GM12878 (cell line): Measurements from ENCODE around the gene RNASE13. TPM values are rescaled to one million over a fixed set of nuclear protein-coding genes. Genes with fewer than 3 reads are reported as not detected.

Source experiments
- ATAC-seq: fragments of 200-7000 bp; cut with Tn5 transposase; 3 replicates; pipeline ENCODE4 v1.9.1; 2020; ENCODE audit warnings: mild to moderate bottlenecking, moderate library complexity
- BruUV-seq: library from RNA; stranded (reverse); fragments of 400-500 nt; replicated peaks from 2 replicates; lab custom pipeline; 2021; lab: Mats Ljungman, UMichigan
- CTCF ChIA-PET: fragments of 300-600 bp; sonication (Branson Sonifier 250); formaldehyde crosslinking; extraction: SDS; loops from one replicate; lab custom pipeline; 2021; ENCODE audit warnings: inconsistent platforms; lab: Yijun Ruan, JAX
- POLR2A ChIA-PET: fragments of 350-600 bp; formaldehyde crosslinking; extraction: SDS; loops from one replicate; lab custom pipeline; 2021; ENCODE audit warnings: inconsistent platforms; lab: Charles Lee
- RAD21 ChIA-PET: fragments of 300-600 bp; sonication (Branson Sonifier 250); formaldehyde crosslinking; loops from one replicate; lab custom pipeline; 2023; ENCODE audit warnings: antibody characterized with exemption; ENCODE audit not compliant: unreplicated experiment; lab: Charles Lee
- SMC1A ChIA-PET: fragments of 300-600 bp; sonication (Branson Sonifier 250); formaldehyde crosslinking; loops from one replicate; lab custom pipeline; 2023; ENCODE audit not compliant: unreplicated experiment, uncharacterized antibody; lab: Charles Lee
- DNase-seq: peaks from one replicate; pipeline ENCODE4 v3.0.0-alpha.2; 2011; ENCODE audit warnings: low read depth, low spot score
- FAIRE-seq: peaks from 3 replicates; lab custom pipeline; 2011; peaks lifted over from hg19 to GRCh38; lab: Jason Lieb, UNC
- H2AFZ ChIP-seq: 2 replicates; pipeline ENCODE4 v1.6.0; 2011; ENCODE audit warnings: low read depth, low read length, control low read depth; ENCODE audit not compliant: control insufficient read depth
- H3K27ac ChIP-seq: 2 replicates; pipeline ENCODE4 v1.5.1; 2011; ENCODE audit warnings: control low read depth; ENCODE audit not compliant: control insufficient read depth, insufficient read depth
- H3K27me3 ChIP-seq, 2 experiments: replicated peaks in 1 of 2; 2 replicates each; pipeline versions ENCODE4 v1.6.0 to v1.6.1; 2011; ENCODE audit warnings: low read length in 1 of 2; ENCODE audit not compliant: control insufficient read depth in 2 of 2, insufficient read depth in 2 of 2
- H3K36me3 ChIP-seq, 2 experiments: 2 replicates each; pipeline ENCODE4 v1.5.1; 2011; ENCODE audit warnings: low read length in 1 of 2; ENCODE audit not compliant: control insufficient read depth in 2 of 2, insufficient read depth in 2 of 2
- H3K4me1 ChIP-seq: 2 replicates; pipeline ENCODE4 v1.6.1; 2011; ENCODE audit warnings: mild to moderate bottlenecking, low read length, moderate library complexity, mixed read lengths; ENCODE audit not compliant: control insufficient read depth, insufficient read depth
- H3K4me2 ChIP-seq: 2 replicates; pipeline ENCODE4 v1.6.0; 2011; ENCODE audit warnings: control low read depth; ENCODE audit not compliant: control insufficient read depth, insufficient read depth
- H3K4me3 ChIP-seq: fragments of 200-600 bp; sonication (generic); 2 replicates; pipeline ENCODE4 v1.5.1; 2016
- H3K79me2 ChIP-seq: 2 replicates; pipeline ENCODE4 v1.6.0; 2011; ENCODE audit warnings: low read length; ENCODE audit not compliant: control insufficient read depth, insufficient read depth
- H3K9ac ChIP-seq: 2 replicates; pipeline ENCODE4 v1.8.0; 2011; ENCODE audit warnings: low read length, control low read depth, mixed read lengths; ENCODE audit not compliant: control insufficient read depth, insufficient read depth
- H3K9me3 ChIP-seq: replicated peaks from 3 replicates; pipeline ENCODE4 v1.5.1; 2011; ENCODE audit warnings: mild to moderate bottlenecking, low read length; ENCODE audit not compliant: control insufficient read depth, insufficient read depth
- H4K20me1 ChIP-seq: 2 replicates; pipeline ENCODE4 v1.6.0; 2011; ENCODE audit not compliant: control insufficient read depth, insufficient read depth
- ATF7 ChIP-seq: fragments of 450-650 bp; IDR thresholded peaks from 2 replicates; pipeline ENCODE4 v1.6.1; 2016; ENCODE audit warnings: low read depth, mild to moderate bottlenecking
- CBFB ChIP-seq: IDR thresholded peaks from 2 replicates; pipeline ENCODE4 v1.6.1; 2016; ENCODE audit warnings: antibody characterized with exemption, low read depth
- CHD4 ChIP-seq: fragments of 200-600 bp; sonication (generic); IDR thresholded peaks from 2 replicates; pipeline ENCODE4 v1.6.1; 2016; ENCODE audit warnings: mild to moderate bottlenecking
- EZH2 ChIP-seq: IDR thresholded peaks from 2 replicates; pipeline ENCODE4 v1.6.1; 2012; ENCODE audit warnings: low read depth, mild to moderate bottlenecking, control low read depth, inconsistent platforms, low read length, borderline replicate concordance; ENCODE audit not compliant: control insufficient read depth
- FOS ChIP-seq: IDR thresholded peaks from 3 replicates; pipeline ENCODE4 v1.6.1; 2011; ENCODE audit warnings: borderline replicate concordance; ENCODE audit not compliant: insufficient read length; ENCODE audit errors: extremely low read depth
- NFIC ChIP-seq: IDR thresholded peaks from 2 replicates; pipeline ENCODE4 v1.6.1; 2012; ENCODE audit warnings: low read depth, mild to moderate bottlenecking, inconsistent platforms, low read length, moderate library complexity
- RCOR1 ChIP-seq: conservative IDR thresholded peaks from 2 replicates; pipeline ENCODE4 v1.6.1; 2012; ENCODE audit warnings: low read depth, low read length, improper control_type of control experiment
- SREBF2 ChIP-seq: IDR thresholded peaks from 2 replicates; pipeline ENCODE4 v1.6.1; 2012; ENCODE audit warnings: mild to moderate bottlenecking, low read length
- SUPT20H ChIP-seq: IDR thresholded peaks from 2 replicates; pipeline ENCODE4 v1.6.1; 2011; ENCODE audit warnings: low read depth, mild to moderate bottlenecking, low read length, moderate library complexity, borderline replicate concordance; ENCODE audit not compliant: control insufficient read depth
- SUZ12 ChIP-seq: fragments of 200-600 bp; sonication (generic); IDR thresholded peaks from one replicate; pipeline ENCODE4 v1.6.1; 2018; ENCODE audit warnings: antibody characterized with exemption, mild to moderate bottlenecking; ENCODE audit not compliant: unreplicated experiment
- TCF7 ChIP-seq: IDR thresholded peaks from 2 replicates; pipeline ENCODE4 v1.6.1; 2014; ENCODE audit warnings: antibody characterized with exemption, borderline replicate concordance
- YBX1 ChIP-seq: fragments of 450-650 bp; IDR thresholded peaks from 2 replicates; pipeline ENCODE4 v1.6.1; 2016; ENCODE audit warnings: antibody characterized with exemption
- ZNF622 ChIP-seq: fragments of 450-650 bp; IDR thresholded peaks from 2 replicates; pipeline ENCODE4 v1.6.1; 2017; ENCODE audit warnings: mild to moderate bottlenecking, inconsistent platforms
- WGBS: methylation state at CpG from one replicate; pipeline ENCODE4 v1.1.6; 2016; ENCODE audit warnings: low lambda C conversion rate; ENCODE audit not compliant: insufficient replicate concordance, insufficient coverage; ENCODE audit errors: missing lambda C conversion rate; 5-methylcytosine and 5-hydroxymethylcytosine counted together
- in situ Hi-C: fragments of 300-500 bp; cut with MboI; formaldehyde crosslinking; loops from 9 replicates; pipeline ENCODE4 v1.14.3; 2018; ENCODE audit warnings: mixed read lengths
- intact Hi-C: fragments of 100-400 bp; cut with micrococcal nuclease; formaldehyde crosslinking; loops from one replicate; pipeline ENCODE4 v1.14.2; 2022; ENCODE audit not compliant: unreplicated experiment
- polyA plus RNA-seq, 11 experiments: library from polyadenylated mRNA; depleted of rRNA in 4 of 11; unstranded in 6 of 11; stranded (reverse) in 5 of 11; fragments of >200 nt; fragmentation: Nextera tagmentation in 4 of 11; fragmentation: Illumina TruSeq in 1 of 11; extraction: Ambion mirVana in 4 of 11; extraction: Trizol in 1 of 11; gene quantifications; 1 replicate in 1 of 11; 2 replicates in 10 of 11; pipeline versions ENCODE4 v1.2.1 to v1.2.3, GENCODE V29; 2011 to 2016; ENCODE audit warnings: inconsistent platforms in 2 of 11, missing spikeins in 2 of 11, low read depth in 1 of 11
- total RNA-seq, 4 experiments: library from RNA; depleted of rRNA in 3 of 4; stranded (reverse); fragments of >200 nt in 3 of 4; fragmentation: Illumina TruSeq in 1 of 4; extraction: Trizol in 1 of 4; gene quantifications; 2 replicates each; pipeline versions ENCODE4 v1.2.1 to v1.2.3, GENCODE V29; 2013 to 2021
- TF ChIP-seq, protein P1 (sequence below): IDR thresholded peaks from 2 replicates; pipeline ENCODE4 v1.6.1; 2012; ENCODE audit warnings: improper control_type of control experiment, low read depth, low read length; ENCODE audit not compliant: insufficient replicate concordance

RNASE13 gene
- total and polyA plus RNA-seq, 10 of the 15 experiments (the other 5 are each of a cell fraction or from before 2014, with no cell fraction given): not detected

- intact Hi-C loops (no loop called here), in situ Hi-C loops (no loop called here)
- ChIA-PET SMC1A (interaction anchor here (1.5 kb wide), 1 partner anchor 106 kb away, joined by 5 read pairs; no protein-coding TSS in a partner anchor), POLR2A (no interaction called here), RAD21 (no interaction called here), CTCF (interaction anchor here (0.7 to 2.2 kb wide), 6 partner anchors 8 to 107 kb away, joined by 3 to 17 read pairs (median 3); no protein-coding TSS in a partner anchor)
- Histone ChIP-seq H3K4me3 (no peak overlapping the region), H3K9me3 (no peaks in the 10 kb centered on the region), H3K9ac (no peak overlapping the region), H3K4me1 (no peaks in the 10 kb centered on the region), H3K27me3 (no peaks in the 10 kb centered on the region), H3K36me3 (peaks cover 5 to 12% of the 10 kb centered on the region in 2 experiments), H4K20me1 (no peaks in the 10 kb centered on the region), H3K27ac (no peak overlapping the region), H3K79me2 (no peaks in the 10 kb centered on the region), H3K4me2 (no peak overlapping the region), H2AFZ (no peak overlapping the region)
- 93% methylated on average over 3 of the region's 3 CpGs for WGBS
- FAIRE-seq: no peak
- no peak for DNase-seq
- TF ChIP-seq RCOR1 (no peak), CBFB (no peak), SREBF2 (no peak), YBX1 (no peak), ZNF622 (no peak), EZH2 (no peak), TCF7 (no peak), FOS (no peak), NFIC (no peak), ATF7 (no peak), SUPT20H (no peak), CHD4 (no peak), SUZ12 (no peak)
- TF ChIP-seq, protein P1, sequence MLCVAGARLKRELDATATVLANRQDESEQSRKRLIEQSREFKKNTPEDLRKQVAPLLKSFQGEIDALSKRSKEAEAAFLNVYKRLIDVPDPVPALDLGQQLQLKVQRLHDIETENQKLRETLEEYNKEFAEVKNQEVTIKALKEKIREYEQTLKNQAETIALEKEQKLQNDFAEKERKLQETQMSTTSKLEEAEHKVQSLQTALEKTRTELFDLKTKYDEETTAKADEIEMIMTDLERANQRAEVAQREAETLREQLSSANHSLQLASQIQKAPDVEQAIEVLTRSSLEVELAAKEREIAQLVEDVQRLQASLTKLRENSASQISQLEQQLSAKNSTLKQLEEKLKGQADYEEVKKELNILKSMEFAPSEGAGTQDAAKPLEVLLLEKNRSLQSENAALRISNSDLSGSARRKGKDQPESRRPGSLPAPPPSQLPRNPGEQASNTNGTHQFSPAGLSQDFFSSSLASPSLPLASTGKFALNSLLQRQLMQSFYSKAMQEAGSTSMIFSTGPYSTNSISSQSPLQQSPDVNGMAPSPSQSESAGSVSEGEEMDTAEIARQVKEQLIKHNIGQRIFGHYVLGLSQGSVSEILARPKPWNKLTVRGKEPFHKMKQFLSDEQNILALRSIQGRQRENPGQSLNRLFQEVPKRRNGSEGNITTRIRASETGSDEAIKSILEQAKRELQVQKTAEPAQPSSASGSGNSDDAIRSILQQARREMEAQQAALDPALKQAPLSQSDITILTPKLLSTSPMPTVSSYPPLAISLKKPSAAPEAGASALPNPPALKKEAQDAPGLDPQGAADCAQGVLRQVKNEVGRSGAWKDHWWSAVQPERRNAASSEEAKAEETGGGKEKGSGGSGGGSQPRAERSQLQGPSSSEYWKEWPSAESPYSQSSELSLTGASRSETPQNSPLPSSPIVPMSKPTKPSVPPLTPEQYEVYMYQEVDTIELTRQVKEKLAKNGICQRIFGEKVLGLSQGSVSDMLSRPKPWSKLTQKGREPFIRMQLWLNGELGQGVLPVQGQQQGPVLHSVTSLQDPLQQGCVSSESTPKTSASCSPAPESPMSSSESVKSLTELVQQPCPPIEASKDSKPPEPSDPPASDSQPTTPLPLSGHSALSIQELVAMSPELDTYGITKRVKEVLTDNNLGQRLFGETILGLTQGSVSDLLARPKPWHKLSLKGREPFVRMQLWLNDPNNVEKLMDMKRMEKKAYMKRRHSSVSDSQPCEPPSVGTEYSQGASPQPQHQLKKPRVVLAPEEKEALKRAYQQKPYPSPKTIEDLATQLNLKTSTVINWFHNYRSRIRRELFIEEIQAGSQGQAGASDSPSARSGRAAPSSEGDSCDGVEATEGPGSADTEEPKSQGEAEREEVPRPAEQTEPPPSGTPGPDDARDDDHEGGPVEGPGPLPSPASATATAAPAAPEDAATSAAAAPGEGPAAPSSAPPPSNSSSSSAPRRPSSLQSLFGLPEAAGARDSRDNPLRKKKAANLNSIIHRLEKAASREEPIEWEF: no peak
- no peak for ATAC-seq
- BruUV-seq: no TSS peak
These were observed 36.5 kb downstream of the RNASE13 start for GRCh38 chr14:20998139-20998538.
